Body of pancreas (tissue), 4 donors: ENCODE measurements around the gene C9orf85. TPM values are rescaled to one million over a fixed set of nuclear protein-coding genes. Genes with fewer than 3 reads are reported as not detected.

Experiments
- ATAC-seq: fragments of 150-250 bp; one replicate; pipeline ENCODE4 v1.9.1; 2016
- DNase-seq, 4 donors: peaks; one replicate each; pipeline ENCODE4 v3.0.0-alpha.2; 2019
- H3K27ac ChIP-seq, 4 donors: fragments of 200-600 bp; sonication (generic); 1 replicate in 3 of 4; 2 replicates in 1 of 4; pipeline versions ENCODE4 v1.5.1 to v1.6.1; 2016 to 2019; ENCODE audit warnings: mild to moderate bottlenecking in 1 of 4, mixed read lengths in 1 of 4, moderate library complexity in 1 of 4
- H3K27me3 ChIP-seq, 2 donors: fragments of 200-600 bp; sonication (generic); one replicate each; pipeline ENCODE4 v1.6.0; 2016; ENCODE audit warnings: mild to moderate bottlenecking in 1 of 2
- H3K36me3 ChIP-seq, 2 donors: fragments of 200-600 bp; sonication (generic); replicated peaks in 1 of 2; 2 replicates each; pipeline ENCODE4 v1.5.1; 2016; ENCODE audit warnings: low read depth in 2 of 2; ENCODE audit not compliant: insufficient read depth in 1 of 2
- H3K4me1 ChIP-seq: fragments of 200-600 bp; sonication (generic); one replicate; pipeline ENCODE4 v1.6.0; 2016
- H3K4me3 ChIP-seq, 2 donors: fragments of 200-600 bp; sonication (generic); 1 replicate in 1 of 2; 2 replicates in 1 of 2; pipeline ENCODE4 v1.5.1; 2016 to 2019
- H3K9me3 ChIP-seq, 3 donors: fragments of 200-600 bp; sonication (generic); 1 replicate in 2 of 3; 2 replicates in 1 of 3; pipeline ENCODE4 v1.5.1; 2016
- CTCF ChIP-seq, 7 experiments: fragments of 450-650 bp in 4 of 7; fragments of 200-600 bp in 3 of 7; sonication (generic) in 3 of 7; IDR thresholded peaks; one replicate each; pipeline ENCODE4 v1.5.1; 2016 to 2019; ENCODE audit warnings: antibody characterized with exemption in 7 of 7
- POLR2A ChIP-seq, 3 donors: fragments of 450-650 bp; IDR thresholded peaks; one replicate each; pipeline ENCODE4 v1.6.1; 2016; ENCODE audit warnings: antibody characterized with exemption in 3 of 3, mild to moderate bottlenecking in 2 of 3
- WGBS, 2 donors: methylation state at CpG; one replicate each; pipeline ENCODE4 v1.1.5; 2017; 5-methylcytosine and 5-hydroxymethylcytosine counted together
- intact Hi-C: fragments of 100-400 bp; cut with DNase I; formaldehyde crosslinking; loops from one replicate; pipeline ENCODE4 v1.15.1; 2023
- total RNA-seq, 2 donors: library from RNA; depleted of rRNA; stranded (reverse); fragments of >200 nt; gene quantifications; one replicate each; pipeline ENCODE4 v1.1.0, GENCODE V29; 2016

The C9orf85 gene
- total RNA-seq: 1 to 10 TPM; 6.0 to 6.6 TPM

GRCh38 chr9:71911061-71911907 lies at the start of gene C9orf85, which contains the start of gene ABHD17B:
Gene C9orf85, plus strand, starts transcription at chr9:71911639. Its CDS starts 96 bp downstream, at chr9:71911735.
Gene ABHD17B, minus strand, starts transcription at chr9:71911193. Its CDS starts 36,113 bp downstream, at chr9:71875080.
- peaks cover 45% of the 10 kb centered on the region for H3K4me1 ChIP-seq
- intact Hi-C loops: no loop called here
- peak in 1 of 7 experiments; percentile 3 for TF ChIP-seq CTCF (IDR thresholded peaks at IDR 0.05)
- TF ChIP-seq POLR2A (IDR thresholded peaks at IDR 0.05): peak; percentile 95 to 98 (median 98)

GRCh38 chr9:71863631-71864030 lies 47.8 kb upstream of the C9orf85 start:
- Histone ChIP-seq H3K4me3 (no peak overlapping the region), H3K27me3 (no peaks in the 10 kb centered on the region), H3K4me1 (no peaks in the 10 kb centered on the region), H3K36me3 (no peaks in the 10 kb centered on the region), H3K27ac (no peak overlapping the region), H3K9me3 (peaks cover 0 to 11% (median 0%) of the 10 kb centered on the region in 3 donors)
- 96 to 97% methylated on average over 1 of the region's 1 CpG for WGBS, 2 donors
- DNase-seq (no peak), ATAC-seq (no peak)
- TF ChIP-seq POLR2A (IDR thresholded peaks at IDR 0.05) (no peak), CTCF (IDR thresholded peaks at IDR 0.05) (no peak)
- intact Hi-C loops: no loop called here

More at GRCh38 chr9:71911061-71911907, at the start of gene C9orf85, which contains the start of gene ABHD17B:
- Histone ChIP-seq H3K27ac (peak within 1 kb of the TSS; percentile 82 to 96 (median 92)), H3K4me3 (peak within 1 kb of the TSS; percentile 93 to 97), H3K36me3 (no peaks in the 10 kb centered on the region), H3K9me3 (no peaks in the 10 kb centered on the region), H3K27me3 (no peaks in the 10 kb centered on the region)
- DNase-seq: peak; percentile 98 to 99 (median 98)
- WGBS, 2 donors: 0 to 1% methylated on average over 20 to 44 of the region's 45 CpGs
- peak; percentile 95 for ATAC-seq

GRCh38 chr9:71875345-71875744 lies 36.1 kb upstream of the C9orf85 start:
- Histone ChIP-seq H3K27me3 (no peaks in the 10 kb centered on the region), H3K9me3 (peaks cover 0 to 8% (median 0%) of the 10 kb centered on the region in 3 donors), H3K4me3 (no peak overlapping the region), H3K27ac (no peak overlapping the region), H3K36me3 (peaks cover 0 to 2% of the 10 kb centered on the region in 2 donors), H3K4me1 (no peaks in the 10 kb centered on the region)
- 95 to 97% methylated on average over 6 of the region's 6 CpGs for WGBS, 2 donors
- no peak for DNase-seq
- ATAC-seq: no peak
- no peak for TF ChIP-seq POLR2A (IDR thresholded peaks at IDR 0.05)
- no peak for TF ChIP-seq CTCF (IDR thresholded peaks at IDR 0.05)
- intact Hi-C loops: no loop called here

GRCh38 chr9:71876106-71876505 lies 35.3 kb upstream of the C9orf85 start:
- Histone ChIP-seq H3K27ac (no peak overlapping the region), H3K27me3 (no peaks in the 10 kb centered on the region), H3K4me3 (no peak overlapping the region), H3K36me3 (peaks cover 0 to 2% of the 10 kb centered on the region in 2 donors), H3K4me1 (no peaks in the 10 kb centered on the region), H3K9me3 (peaks cover 0 to 8% (median 0%) of the 10 kb centered on the region in 3 donors)
- no peak for ATAC-seq
- no peak for TF ChIP-seq POLR2A (IDR thresholded peaks at IDR 0.05)
- no peak for TF ChIP-seq CTCF (IDR thresholded peaks at IDR 0.05)
- DNase-seq: no peak
- intact Hi-C loops: no loop called here
- WGBS, 2 donors: 68 to 74% methylated on average over 2 of the region's 2 CpGs
